VCaP (cell line): Measurements from ENCODE around the gene IFT57.

Source experiments
- H3K27ac ChIP-seq: fragments of 450-650 bp; 2 replicates; pipeline ENCODE4 v1.5.1; 2017
- CTCF ChIP-seq: fragments of 450-650 bp; conservative IDR thresholded peaks from 2 replicates; pipeline ENCODE4 v1.5.1; 2017; ENCODE audit warnings: mild to moderate bottlenecking, moderate library complexity

IFT57 gene

GRCh38 chr3:108117241-108117775 lies 104.9 kb downstream of the IFT57 start:
- H3K27ac ChIP-seq, result no peak overlapping the region
- TF ChIP-seq CTCF, result no peak

- no peak for TF ChIP-seq CTCF
Measured at GRCh38 chr3:108114423-108115065, 107.7 kb downstream of the IFT57 start.

GRCh38 chr3:108113975-108114374 lies 108.2 kb downstream of the IFT57 start:
- no peak overlapping the region for H3K27ac ChIP-seq
- TF ChIP-seq CTCF, result no peak

More at GRCh38 chr3:108114423-108115065, 107.7 kb downstream of the IFT57 start:
- H3K27ac ChIP-seq, result no peak overlapping the region

GRCh38 chr3:108110934-108111333 lies 111.3 kb downstream of the IFT57 start:
- no peak for TF ChIP-seq CTCF

More at GRCh38 chr3:108110934-108111333, 111.3 kb downstream of the IFT57 start:
- H3K27ac ChIP-seq, result no peak overlapping the region
